CD4-positive, alpha-beta T cell treated with Interleukin-1 beta for 1 hour (primary cell): Measurements from ENCODE around the gene PMVK.
A peak's percentile ranks its signal among the peaks of the same experiment; 100 is the strongest.
"Not testable (repeated sequence)": the region's sequence is repeated elsewhere in the genome, so short reads cannot be mapped to it uniquely, and the experiment has no call there.

Source experiments
- DNase-seq, 2 donors: peaks; one replicate each; pipeline ENCODE4 v3.0.0-alpha.2; 2020 to 2022

Gene PMVK

GRCh38 chr1:154936555-154937084 is at the start of gene PMVK:
Gene PMVK (minus strand): TSS chr1:154936719. CDS start chr1:154936685, 34 bp downstream.
- peak; percentile 94 to 96 for DNase-seq

- no peak for DNase-seq
These were observed 47.4 kb upstream of the PMVK start for GRCh38 chr1:154983776-154984466.

- peak; percentile 97 to 98 for DNase-seq
These were observed 46.6 kb upstream of the PMVK start, which contains the start of gene FLAD1 for GRCh38 chr1:154982897-154983648. Gene FLAD1 (plus strand): TSS chr1:154983344. CDS start chr1:154983695, 351 bp downstream.

- DNase-seq = no peak
These were observed 45.8 kb upstream of the PMVK start for GRCh38 chr1:154982341-154982740.

GRCh38 chr1:154978360-154978759 is 41.8 kb upstream of the PMVK start:
- DNase-seq = no peak

- DNase-seq = not testable (repeated sequence)
These were observed 41.2 kb upstream of the PMVK start for GRCh38 chr1:154977762-154978161.

GRCh38 chr1:154975409-154976059 is 39.0 kb upstream of the PMVK start:
- DNase-seq = peak; percentile 55 to 56

GRCh38 chr1:154974808-154975408 is 38.4 kb upstream of the PMVK start:
- DNase-seq = peak; percentile 95 to 96

GRCh38 chr1:154974102-154974807 is 37.7 kb upstream of the PMVK start, which contains the start of gene CKS1B:
Gene CKS1B (plus strand): TSS chr1:154974681. CDS start chr1:154974746, 65 bp downstream.
- DNase-seq = peak; percentile 99

- DNase-seq = peak; percentile 93 to 94
These were observed 37.0 kb upstream of the PMVK start for GRCh38 chr1:154973344-154974101.

GRCh38 chr1:154972517-154973343 is 36.2 kb upstream of the PMVK start:
- no peak for DNase-seq

- no peak for DNase-seq
These were observed 35.6 kb upstream of the PMVK start for GRCh38 chr1:154972213-154972516.

GRCh38 chr1:154971341-154971998 is 35.0 kb upstream of the PMVK start:
- no peak for DNase-seq

GRCh38 chr1:154970631-154971340 is 34.3 kb upstream of the PMVK start, which contains the start of gene SHC1:
Gene SHC1 (minus strand): TSS chr1:154970747. CDS start chr1:154970526, 221 bp downstream.
- peak in 1 of 2 donors; percentile 66 for DNase-seq

GRCh38 chr1:154969860-154970452 is 33.4 kb upstream of the PMVK start:
- no peak for DNase-seq

- DNase-seq = no peak
These were observed 32.7 kb upstream of the PMVK start for GRCh38 chr1:154969246-154969645.

- no peak for DNase-seq
These were observed 32.2 kb upstream of the PMVK start for GRCh38 chr1:154968731-154969130.

- DNase-seq = no peak
These were observed 30.9 kb upstream of the PMVK start for GRCh38 chr1:154967331-154967950.
